ENCODE results near the gene GRIA4. TPM values are rescaled to one million over a fixed set of nuclear protein-coding genes. Genes with fewer than 3 reads are reported as not detected.
"Not testable (repeated sequence)": the region's sequence is repeated elsewhere in the genome, so short reads cannot be mapped to it uniquely, and the experiment has no call there.

GRIA4 gene
- total and polyA plus RNA-seq, 2 donors (not counting 1 experiment from before 2014, with no cell fraction given), result not detected

- no peaks in the 10 kb centered on the region for H3K4me1 ChIP-seq (ENCODE audit: control insufficient read depth in 2 of 2, insufficient read depth in 2 of 2, low read length in 2 of 2)
- no peak overlapping the region for H3K4me3 ChIP-seq (ENCODE audit: control extremely low read depth in 1 of 5, extremely low read depth in 1 of 5, insufficient read depth in 1 of 5, low read depth in 2 of 5, low read length in 4 of 5)
- no peak for ATAC-seq (ENCODE audit: low read depth)
- H3K4me1 Mint-ChIP-seq, result no peaks in the 10 kb centered on the region
- H4K20me1 ChIP-seq (ENCODE audit: control insufficient read depth, insufficient read depth, low read length, poor library complexity, severe bottlenecking), result no peaks in the 10 kb centered on the region
- H3K27me3 ChIP-seq (replicated peaks in 1 of 4; ENCODE audit: control extremely low read depth in 1 of 4, control insufficient read depth in 3 of 4, insufficient read depth in 4 of 4, low read length in 3 of 4), result no peaks in the 10 kb centered on the region
- no peaks in the 10 kb centered on the region for H3K27me3 Mint-ChIP-seq
- no peak overlapping the region for H3K27ac Mint-ChIP-seq
- H3K36me3 ChIP-seq (replicated peaks in 1 of 2; ENCODE audit: control extremely low read depth in 1 of 2, control insufficient read depth in 1 of 2, extremely low read depth in 1 of 2, insufficient read depth in 2 of 2, low read length in 1 of 2), result no peaks in the 10 kb centered on the region
- H3K27ac ChIP-seq (ENCODE audit: low read length in 2 of 2), result no peak overlapping the region
- CTCF ChIA-PET, result no interaction called here
- TF ChIP-seq EZH2 (IDR thresholded peaks at IDR 0.05; ENCODE audit: borderline replicate concordance, insufficient read depth, low read depth, low read length, poor library complexity, severe bottlenecking), result no peak
- TF ChIP-seq, protein P1, sequence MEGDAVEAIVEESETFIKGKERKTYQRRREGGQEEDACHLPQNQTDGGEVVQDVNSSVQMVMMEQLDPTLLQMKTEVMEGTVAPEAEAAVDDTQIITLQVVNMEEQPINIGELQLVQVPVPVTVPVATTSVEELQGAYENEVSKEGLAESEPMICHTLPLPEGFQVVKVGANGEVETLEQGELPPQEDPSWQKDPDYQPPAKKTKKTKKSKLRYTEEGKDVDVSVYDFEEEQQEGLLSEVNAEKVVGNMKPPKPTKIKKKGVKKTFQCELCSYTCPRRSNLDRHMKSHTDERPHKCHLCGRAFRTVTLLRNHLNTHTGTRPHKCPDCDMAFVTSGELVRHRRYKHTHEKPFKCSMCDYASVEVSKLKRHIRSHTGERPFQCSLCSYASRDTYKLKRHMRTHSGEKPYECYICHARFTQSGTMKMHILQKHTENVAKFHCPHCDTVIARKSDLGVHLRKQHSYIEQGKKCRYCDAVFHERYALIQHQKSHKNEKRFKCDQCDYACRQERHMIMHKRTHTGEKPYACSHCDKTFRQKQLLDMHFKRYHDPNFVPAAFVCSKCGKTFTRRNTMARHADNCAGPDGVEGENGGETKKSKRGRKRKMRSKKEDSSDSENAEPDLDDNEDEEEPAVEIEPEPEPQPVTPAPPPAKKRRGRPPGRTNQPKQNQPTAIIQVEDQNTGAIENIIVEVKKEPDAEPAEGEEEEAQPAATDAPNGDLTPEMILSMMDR (IDR thresholded peaks at IDR 0.05), result no peak
- H3K4me2 ChIP-seq (replicated peaks; ENCODE audit: low read depth, low read length, poor library complexity, severe bottlenecking), result no peak overlapping the region
- H3K9me3 Mint-ChIP-seq (ENCODE audit: insufficient read depth), result no peaks in the 10 kb centered on the region
- no peak overlapping the region for H3K4me3 Mint-ChIP-seq
- no peak overlapping the region for H2AFZ ChIP-seq (ENCODE audit: insufficient read depth, low read depth, low read length, poor library complexity, severe bottlenecking)
- no peaks in the 10 kb centered on the region for H3K79me2 ChIP-seq (ENCODE audit: control insufficient read depth, insufficient read depth, low read length)
- H3K9me3 ChIP-seq (ENCODE audit: control extremely low read depth in 1 of 3, control insufficient read depth in 2 of 3, insufficient read depth in 1 of 3, low read length in 2 of 3), result peaks cover 0 to 1% (median 0%) of the 10 kb centered on the region in 3 donors
- 80% methylated on average over 1 of the region's 1 CpG for WGBS (ENCODE audit: insufficient coverage)
- POLR2A ChIA-PET, result no interaction called here
- DNase-seq, result no peak
- intact Hi-C loops (cut with micrococcal nuclease), result no loop called here
- H3K9ac ChIP-seq (ENCODE audit: low read length), result no peak overlapping the region
These were observed 171.9 kb downstream of the GRIA4 start for GRCh38 chr11:105781807-105782206.

- H3K27ac ChIP-seq (ENCODE audit: low read length in 2 of 2), result no peak overlapping the region
- no peaks in the 10 kb centered on the region for H4K20me1 ChIP-seq (ENCODE audit: control insufficient read depth, insufficient read depth, low read length, poor library complexity, severe bottlenecking)
- no peak overlapping the region for H3K9ac ChIP-seq (ENCODE audit: low read length)
- Mint-ChIP-seq H3K27ac (no peak overlapping the region), H3K4me1 (no peaks in the 10 kb centered on the region), H3K27me3 (no peaks in the 10 kb centered on the region), H3K4me3 (no peak overlapping the region), H3K9me3 (ENCODE audit: insufficient read depth) (no peaks in the 10 kb centered on the region)
- intact Hi-C loops (cut with micrococcal nuclease), result no loop called here
- no peak for DNase-seq
- H2AFZ ChIP-seq (ENCODE audit: insufficient read depth, low read depth, low read length, poor library complexity, severe bottlenecking), result no peak overlapping the region
- H3K4me1 ChIP-seq (ENCODE audit: control insufficient read depth in 2 of 2, insufficient read depth in 2 of 2, low read length in 2 of 2), result no peaks in the 10 kb centered on the region
- 100% methylated on average over 2 of the region's 2 CpGs for WGBS (ENCODE audit: insufficient coverage)
- TF ChIP-seq EZH2 (IDR thresholded peaks at IDR 0.05; ENCODE audit: borderline replicate concordance, insufficient read depth, low read depth, low read length, poor library complexity, severe bottlenecking), result no peak
- TF ChIP-seq, protein P1 (IDR thresholded peaks at IDR 0.05), result no peak
- ChIA-PET POLR2A (no interaction called here), CTCF (no interaction called here)
- ATAC-seq (ENCODE audit: low read depth), result no peak
- no peaks in the 10 kb centered on the region for H3K27me3 ChIP-seq (replicated peaks in 1 of 4; ENCODE audit: control extremely low read depth in 1 of 4, control insufficient read depth in 3 of 4, insufficient read depth in 4 of 4, low read length in 3 of 4)
- H3K79me2 ChIP-seq (ENCODE audit: control insufficient read depth, insufficient read depth, low read length), result no peaks in the 10 kb centered on the region
- H3K4me2 ChIP-seq (replicated peaks; ENCODE audit: low read depth, low read length, poor library complexity, severe bottlenecking), result no peak overlapping the region
- H3K9me3 ChIP-seq (ENCODE audit: control extremely low read depth in 1 of 3, control insufficient read depth in 2 of 3, insufficient read depth in 1 of 3, low read length in 2 of 3), result peaks cover 0 to 1% (median 0%) of the 10 kb centered on the region in 3 donors
- H3K36me3 ChIP-seq (replicated peaks in 1 of 2; ENCODE audit: control extremely low read depth in 1 of 2, control insufficient read depth in 1 of 2, extremely low read depth in 1 of 2, insufficient read depth in 2 of 2, low read length in 1 of 2), result no peaks in the 10 kb centered on the region
- no peak overlapping the region for H3K4me3 ChIP-seq (ENCODE audit: control extremely low read depth in 1 of 5, extremely low read depth in 1 of 5, insufficient read depth in 1 of 5, low read depth in 2 of 5, low read length in 4 of 5)
These were observed 173.3 kb downstream of the GRIA4 start for GRCh38 chr11:105783216-105783615.

- intact Hi-C loops (cut with micrococcal nuclease); H3K27ac ChIP-seq (ENCODE audit: low read length in 2 of 2); H3K9me3 ChIP-seq (ENCODE audit: control extremely low read depth in 1 of 3, control insufficient read depth in 2 of 3, insufficient read depth in 1 of 3, low read length in 2 of 3); POLR2A ChIA-PET; H3K27me3 ChIP-seq (replicated peaks in 1 of 4; ENCODE audit: control extremely low read depth in 1 of 4, control insufficient read depth in 3 of 4, insufficient read depth in 4 of 4, low read length in 3 of 4); H3K79me2 ChIP-seq (ENCODE audit: control insufficient read depth, insufficient read depth, low read length); DNase-seq; H3K4me3 ChIP-seq (ENCODE audit: control extremely low read depth in 1 of 5, extremely low read depth in 1 of 5, insufficient read depth in 1 of 5, low read depth in 2 of 5, low read length in 4 of 5); H3K9ac ChIP-seq (ENCODE audit: low read length); H3K9me3 Mint-ChIP-seq (ENCODE audit: insufficient read depth); H2AFZ ChIP-seq (ENCODE audit: insufficient read depth, low read depth, low read length, poor library complexity, severe bottlenecking); ATAC-seq (ENCODE audit: low read depth); H3K27ac Mint-ChIP-seq; CTCF ChIA-PET; H3K27me3 Mint-ChIP-seq; H3K4me3 Mint-ChIP-seq; H3K4me1 Mint-ChIP-seq; H4K20me1 ChIP-seq (ENCODE audit: control insufficient read depth, insufficient read depth, low read length, poor library complexity, severe bottlenecking); H3K4me2 ChIP-seq (replicated peaks; ENCODE audit: low read depth, low read length, poor library complexity, severe bottlenecking); H3K36me3 ChIP-seq (replicated peaks in 1 of 2; ENCODE audit: control extremely low read depth in 1 of 2, control insufficient read depth in 1 of 2, extremely low read depth in 1 of 2, insufficient read depth in 2 of 2, low read length in 1 of 2); H3K4me1 ChIP-seq (ENCODE audit: control insufficient read depth in 2 of 2, insufficient read depth in 2 of 2, low read length in 2 of 2): not testable (repeated sequence)
- WGBS (ENCODE audit: insufficient coverage), result 83% methylated on average over 1 of the region's 6 CpGs
These were observed 176.0 kb downstream of the GRIA4 start for GRCh38 chr11:105785850-105786249.

Data from B cell (primary cell).